Measurements from ENCODE around the gene SARS1. TPM values are rescaled to one million over a fixed set of nuclear protein-coding genes. Genes with fewer than 3 reads are reported as not detected.

The SARS1 gene
- total RNA-seq, 1 donor from 2014 or later = 105 TPM

DNA sequence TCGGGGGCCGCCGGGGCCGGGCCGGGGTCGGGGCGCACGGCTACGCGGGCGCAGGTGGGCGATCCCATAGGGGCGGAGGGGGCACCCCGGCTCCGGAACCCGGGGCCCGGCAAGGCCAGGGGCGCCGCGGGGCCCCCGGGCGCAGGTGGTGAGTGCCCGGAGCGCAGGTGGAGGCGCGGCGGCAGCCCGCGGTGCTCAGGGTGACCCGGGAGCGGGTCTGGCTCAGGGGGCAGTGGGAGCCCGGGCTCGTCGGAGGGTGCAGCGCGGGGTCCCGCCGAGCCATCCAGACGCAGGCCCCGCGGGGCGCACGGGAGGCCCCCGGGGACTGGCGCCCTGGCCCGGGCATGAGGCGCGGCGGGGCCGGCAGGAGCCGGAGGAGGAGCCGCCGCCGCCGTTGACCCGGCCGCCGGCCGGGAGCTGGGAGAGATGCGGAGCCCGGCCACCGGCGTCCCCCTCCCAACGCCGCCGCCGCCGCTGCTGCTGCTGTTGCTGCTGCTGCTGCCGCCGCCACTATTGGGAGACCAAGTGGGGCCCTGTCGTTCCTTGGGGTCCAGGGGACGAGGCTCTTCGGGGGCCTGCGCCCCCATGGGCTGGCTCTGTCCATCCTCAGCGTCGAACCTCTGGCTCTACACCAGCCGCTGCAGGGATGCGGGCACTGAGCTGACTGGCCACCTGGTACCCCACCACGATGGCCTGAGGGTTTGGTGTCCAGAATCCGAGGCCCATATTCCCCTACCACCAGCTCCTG, 36.1 kb downstream of the SARS1 start:
- no peak for DNase-seq (ENCODE audit: low spot score)

DNA sequence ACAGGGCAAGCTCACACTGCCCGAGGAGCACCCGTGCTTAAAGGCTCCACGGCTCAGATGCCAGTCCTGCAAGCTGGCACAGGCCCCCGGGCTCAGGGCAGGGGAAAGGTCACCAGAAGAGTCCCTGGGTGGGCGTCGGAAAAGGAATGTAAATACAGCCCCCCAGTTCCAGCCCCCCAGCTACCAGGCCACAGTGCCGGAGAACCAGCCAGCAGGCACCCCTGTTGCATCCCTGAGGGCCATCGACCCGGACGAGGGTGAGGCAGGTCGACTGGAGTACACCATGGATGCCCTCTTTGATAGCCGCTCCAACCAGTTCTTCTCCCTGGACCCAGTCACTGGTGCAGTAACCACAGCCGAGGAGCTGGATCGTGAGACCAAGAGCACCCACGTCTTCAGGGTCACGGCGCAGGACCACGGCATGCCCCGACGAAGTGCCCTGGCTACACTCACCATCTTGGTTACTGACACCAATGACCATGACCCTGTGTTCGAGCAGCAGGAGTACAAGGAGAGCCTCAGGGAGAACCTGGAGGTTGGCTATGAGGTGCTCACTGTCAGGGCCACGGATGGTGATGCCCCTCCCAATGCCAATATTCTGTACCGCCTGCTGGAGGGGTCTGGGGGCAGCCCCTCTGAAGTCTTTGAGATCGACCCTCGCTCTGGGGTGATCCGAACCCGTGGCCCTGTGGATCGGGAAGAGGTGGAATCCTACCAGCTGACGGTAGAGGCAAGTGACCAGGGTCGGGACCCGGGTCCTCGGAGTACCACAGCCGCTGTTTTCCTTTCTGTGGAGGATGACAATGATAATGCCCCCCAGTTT, 36.9 kb downstream of the SARS1 start:
- DNase-seq (ENCODE audit: low spot score) = no peak

- DNase-seq (ENCODE audit: low spot score) = no peak
Measured at GRCh38 chr1:109251277-109252166, 37.8 kb downstream of the SARS1 start.

DNA sequence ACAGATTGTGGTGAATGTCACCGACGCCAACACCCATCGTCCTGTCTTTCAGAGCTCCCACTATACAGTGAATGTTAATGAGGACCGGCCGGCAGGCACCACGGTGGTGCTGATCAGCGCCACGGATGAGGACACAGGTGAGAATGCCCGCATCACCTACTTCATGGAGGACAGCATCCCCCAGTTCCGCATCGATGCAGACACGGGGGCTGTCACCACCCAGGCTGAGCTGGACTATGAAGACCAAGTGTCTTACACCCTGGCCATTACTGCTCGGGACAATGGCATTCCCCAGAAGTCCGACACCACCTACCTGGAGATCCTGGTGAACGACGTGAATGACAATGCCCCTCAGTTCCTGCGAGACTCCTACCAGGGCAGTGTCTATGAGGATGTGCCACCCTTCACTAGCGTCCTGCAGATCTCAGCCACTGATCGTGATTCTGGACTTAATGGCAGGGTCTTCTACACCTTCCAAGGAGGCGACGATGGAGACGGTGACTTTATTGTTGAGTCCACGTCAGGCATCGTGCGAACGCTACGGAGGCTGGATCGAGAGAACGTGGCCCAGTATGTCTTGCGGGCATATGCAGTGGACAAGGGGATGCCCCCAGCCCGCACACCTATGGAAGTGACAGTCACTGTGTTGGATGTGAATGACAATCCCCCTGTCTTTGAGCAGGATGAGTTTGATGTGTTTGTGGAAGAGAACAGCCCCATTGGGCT, 38.6 kb downstream of the SARS1 start:
- DNase-seq (ENCODE audit: low spot score) = no peak

- peak; percentile 66 for DNase-seq (ENCODE audit: low spot score)
Measured at GRCh38 chr1:109252893-109253802, 39.4 kb downstream of the SARS1 start.

GRCh38 chr1:109253803-109254620, 40.3 kb downstream of the SARS1 start:
- DNase-seq (ENCODE audit: low spot score) = peak; percentile 49

- DNase-seq (ENCODE audit: low spot score) = no peak
Measured at GRCh38 chr1:109254621-109255096, 40.9 kb downstream of the SARS1 start.

- DNase-seq (ENCODE audit: low spot score) = no peak
Measured at GRCh38 chr1:109255097-109255651, 41.5 kb downstream of the SARS1 start.

DNA sequence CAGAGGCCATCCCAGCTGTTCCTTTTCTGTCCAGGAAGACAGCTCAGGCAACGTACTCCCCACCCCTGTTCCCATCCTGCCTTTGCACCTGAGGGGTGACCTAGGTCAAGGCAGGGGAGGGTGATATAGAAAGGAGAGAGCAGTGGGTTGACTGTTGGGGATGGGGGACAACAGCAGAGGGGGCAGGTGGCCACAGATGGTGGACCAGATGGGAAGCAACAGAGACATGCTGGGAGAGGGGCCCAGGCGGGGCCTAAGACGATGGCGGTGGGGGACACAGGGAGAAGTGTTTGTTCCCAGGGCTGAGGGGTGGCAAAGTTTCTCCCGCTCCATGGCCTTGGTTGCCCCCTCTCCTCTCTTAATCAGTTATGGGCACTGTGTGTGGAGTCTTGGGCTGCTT, 42.0 kb downstream of the SARS1 start:
- no peak for DNase-seq (ENCODE audit: low spot score)

- no peak for DNase-seq (ENCODE audit: low spot score)
Measured at GRCh38 chr1:109256085-109256484, 42.4 kb downstream of the SARS1 start.

- no peak for DNase-seq (ENCODE audit: low spot score)
Measured at GRCh38 chr1:109256971-109257681, 43.4 kb downstream of the SARS1 start.

GRCh38 chr1:109257682-109258421, 44.1 kb downstream of the SARS1 start:
- DNase-seq (ENCODE audit: low spot score) = no peak

DNA sequence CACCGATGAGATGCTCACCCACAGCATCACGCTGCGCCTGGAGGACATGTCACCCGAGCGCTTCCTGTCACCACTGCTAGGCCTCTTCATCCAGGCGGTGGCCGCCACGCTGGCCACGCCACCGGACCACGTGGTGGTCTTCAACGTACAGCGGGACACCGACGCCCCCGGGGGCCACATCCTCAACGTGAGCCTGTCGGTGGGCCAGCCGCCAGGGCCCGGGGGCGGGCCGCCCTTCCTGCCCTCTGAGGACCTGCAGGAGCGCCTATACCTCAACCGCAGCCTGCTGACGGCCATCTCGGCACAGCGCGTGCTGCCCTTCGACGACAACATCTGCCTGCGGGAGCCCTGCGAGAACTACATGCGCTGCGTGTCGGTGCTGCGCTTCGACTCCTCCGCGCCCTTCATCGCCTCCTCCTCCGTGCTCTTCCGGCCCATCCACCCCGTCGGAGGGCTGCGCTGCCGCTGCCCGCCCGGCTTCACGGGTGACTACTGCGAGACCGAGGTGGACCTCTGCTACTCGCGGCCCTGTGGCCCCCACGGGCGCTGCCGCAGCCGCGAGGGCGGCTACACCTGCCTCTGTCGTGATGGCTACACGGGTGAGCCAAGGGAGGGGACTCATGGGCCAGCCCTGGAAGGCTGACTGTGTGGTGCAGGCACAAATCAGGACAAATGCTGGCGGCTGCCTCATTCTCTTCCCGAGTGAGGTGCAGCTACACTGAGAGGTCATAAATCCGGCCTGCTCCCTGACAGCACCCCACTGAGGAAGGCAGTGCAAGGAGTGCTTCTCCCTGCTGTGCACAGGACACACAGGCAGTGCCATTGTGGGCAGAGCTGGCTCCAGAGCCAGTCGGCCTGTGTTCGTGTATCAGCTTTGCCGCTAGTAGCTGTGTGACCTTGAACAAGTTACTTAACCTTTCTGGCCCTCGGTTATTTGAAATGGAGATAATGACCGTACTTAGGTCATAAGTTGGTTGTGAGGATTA, 45.1 kb downstream of the SARS1 start:
- no peak for DNase-seq (ENCODE audit: low spot score)

- DNase-seq (ENCODE audit: low spot score) = no peak
Measured at GRCh38 chr1:109259674-109260557, 46.2 kb downstream of the SARS1 start.

GRCh38 chr1:109261006-109261405, 47.3 kb downstream of the SARS1 start:
- DNase-seq (ENCODE audit: low spot score) = no peak
